PFSK-1 (cell line): ENCODE results near the gene HMCN2.

Source experiments
- POLR2AphosphoS5 ChIP-seq: IDR thresholded peaks from 2 replicates; pipeline ENCODE4 v1.6.1; 2012; ENCODE audit warnings: low read depth, mild to moderate bottlenecking, control low read depth, low read length, moderate library complexity
- REST ChIP-seq, 2 experiments: IDR thresholded peaks; 2 replicates each; pipeline versions ENCODE4 v1.6.1 to v1.8.0; 2011 to 2012; ENCODE audit warnings: low read depth in 2 of 2, low read length in 2 of 2, control low read depth in 1 of 2, inconsistent platforms in 1 of 2, mild to moderate bottlenecking in 1 of 2, moderate library complexity in 1 of 2; ENCODE audit not compliant: insufficient read depth in 1 of 2

DNA sequence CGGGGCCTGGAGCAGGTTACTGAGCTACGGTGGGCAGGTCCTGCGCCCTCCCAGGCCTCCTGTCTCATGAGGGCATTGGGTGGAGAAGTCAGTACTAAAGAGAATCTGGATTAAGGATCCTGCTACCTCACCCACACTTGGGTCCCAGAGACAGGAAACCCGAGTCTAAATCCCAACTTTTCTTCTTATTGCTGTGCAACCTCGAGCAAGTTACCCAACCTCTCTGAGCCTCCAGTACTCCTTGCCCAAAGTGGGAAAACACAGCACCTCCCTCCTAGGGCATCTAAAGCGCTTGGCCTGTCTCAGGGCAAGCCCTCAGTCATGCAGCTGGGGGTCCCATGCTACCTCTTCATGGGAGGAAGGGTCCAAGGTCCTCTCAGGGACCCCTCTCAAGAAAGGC, 207.4 kb downstream of the HMCN2 start:
- TF ChIP-seq REST (IDR thresholded peaks at IDR 0.05; ENCODE audit: insufficient read depth in 1 of 2, low read depth in 2 of 2, low read length in 2 of 2): no peak
- TF ChIP-seq POLR2AphosphoS5: no peak
